ENCODE data around the gene OR2V1. TPM values are rescaled to one million over a fixed set of nuclear protein-coding genes. Genes with fewer than 3 reads are reported as not detected.
A peak's percentile ranks its signal among the peaks of the same experiment; 100 is the strongest.
"Not testable (repeated sequence)": the region's sequence is repeated elsewhere in the genome, so short reads cannot be mapped to it uniquely, and the experiment has no call there.

Gene OR2V1
- total and polyA plus RNA-seq, 2 donors, result 0.02 to 0.05 TPM

GRCh38 chr5:181160755-181161533 lies 30.0 kb upstream of the OR2V1 start:
- H3K36me3 ChIP-seq (ENCODE audit: control insufficient read depth in 2 of 2, insufficient read depth in 2 of 2, low read length in 1 of 2); H3K4me1 ChIP-seq (ENCODE audit: control insufficient read depth in 2 of 2, insufficient read depth in 2 of 2, low read length in 2 of 2); DNase-seq (ENCODE audit: low read depth in 6 of 9, low spot score in 9 of 9); H3K27ac ChIP-seq (ENCODE audit: low read depth in 1 of 2, low read length in 1 of 2); H3K4me3 ChIP-seq (ENCODE audit: low read length in 2 of 2); H3K9me3 ChIP-seq (ENCODE audit: control insufficient read depth in 2 of 2, insufficient read depth in 1 of 2, low read length in 1 of 2): not testable (repeated sequence)
- WGBS, result 17% methylated on average over 25 of the region's 48 CpGs
- H3K27me3 ChIP-seq (ENCODE audit: control insufficient read depth in 2 of 2, insufficient read depth in 1 of 2, low read length in 1 of 2), result peaks cover 5 to 40% of the 10 kb centered on the region in 2 donors

- H3K27ac ChIP-seq (ENCODE audit: low read depth in 1 of 2, low read length in 1 of 2), result peak overlapping the region; percentile 4 to 31
- DNase-seq (ENCODE audit: low read depth in 6 of 9, low spot score in 9 of 9), result peak in 1 of 9 donors; percentile 33
- peaks cover 0 to 7% of the 10 kb centered on the region in 2 donors for H3K9me3 ChIP-seq (ENCODE audit: control insufficient read depth in 2 of 2, insufficient read depth in 1 of 2, low read length in 1 of 2)
- H3K4me3 ChIP-seq (ENCODE audit: low read length in 2 of 2), result no peak overlapping the region
- WGBS, result 65% methylated on average over 21 of the region's 21 CpGs
- H3K27me3 ChIP-seq (ENCODE audit: control insufficient read depth in 2 of 2, insufficient read depth in 1 of 2, low read length in 1 of 2), result peaks cover 5 to 33% of the 10 kb centered on the region in 2 donors
- no peaks in the 10 kb centered on the region for H3K36me3 ChIP-seq (ENCODE audit: control insufficient read depth in 2 of 2, insufficient read depth in 2 of 2, low read length in 1 of 2)
- H3K4me1 ChIP-seq (ENCODE audit: control insufficient read depth in 2 of 2, insufficient read depth in 2 of 2, low read length in 2 of 2), result peaks cover 0 to 4% of the 10 kb centered on the region in 2 donors
Observed at GRCh38 chr5:181160152-181160754, 29.3 kb upstream of the OR2V1 start.

GRCh38 chr5:181159286-181160151 lies 28.6 kb upstream of the OR2V1 start:
- Histone ChIP-seq H3K27me3 (ENCODE audit: control insufficient read depth in 2 of 2, insufficient read depth in 1 of 2, low read length in 1 of 2) (peaks cover 5 to 26% of the 10 kb centered on the region in 2 donors), H3K4me1 (ENCODE audit: control insufficient read depth in 2 of 2, insufficient read depth in 2 of 2, low read length in 2 of 2) (peaks cover 0 to 4% of the 10 kb centered on the region in 2 donors), H3K9me3 (ENCODE audit: control insufficient read depth in 2 of 2, insufficient read depth in 1 of 2, low read length in 1 of 2) (peaks cover 0 to 4% of the 10 kb centered on the region in 2 donors), H3K4me3 (ENCODE audit: low read length in 2 of 2) (no peak overlapping the region), H3K36me3 (ENCODE audit: control insufficient read depth in 2 of 2, insufficient read depth in 2 of 2, low read length in 1 of 2) (no peaks in the 10 kb centered on the region), H3K27ac (ENCODE audit: low read depth in 1 of 2, low read length in 1 of 2) (no peak overlapping the region)
- DNase-seq (ENCODE audit: low read depth in 6 of 9, low spot score in 9 of 9), result peak; percentile 59 to 89 (median 77)
- WGBS, result 60% methylated on average over 20 of the region's 20 CpGs

- peaks cover 0 to 4% of the 10 kb centered on the region in 2 donors for H3K4me1 ChIP-seq (ENCODE audit: control insufficient read depth in 2 of 2, insufficient read depth in 2 of 2, low read length in 2 of 2)
- H3K4me3 ChIP-seq (ENCODE audit: low read length in 2 of 2), result no peak overlapping the region
- H3K27ac ChIP-seq (ENCODE audit: low read depth in 1 of 2, low read length in 1 of 2), result no peak overlapping the region
- WGBS, result 98% methylated on average over 3 of the region's 3 CpGs
- DNase-seq (ENCODE audit: low read depth in 6 of 9, low spot score in 9 of 9), result no peak
- H3K9me3 ChIP-seq (ENCODE audit: control insufficient read depth in 2 of 2, insufficient read depth in 1 of 2, low read length in 1 of 2), result no peaks in the 10 kb centered on the region
- no peaks in the 10 kb centered on the region for H3K36me3 ChIP-seq (ENCODE audit: control insufficient read depth in 2 of 2, insufficient read depth in 2 of 2, low read length in 1 of 2)
- H3K27me3 ChIP-seq (ENCODE audit: control insufficient read depth in 2 of 2, insufficient read depth in 1 of 2, low read length in 1 of 2), result peaks cover 5 to 21% of the 10 kb centered on the region in 2 donors
Observed at GRCh38 chr5:181158869-181159268, 27.9 kb upstream of the OR2V1 start.

- Histone ChIP-seq H3K4me3 (ENCODE audit: low read length in 2 of 2) (no peak overlapping the region), H3K27ac (ENCODE audit: low read depth in 1 of 2, low read length in 1 of 2) (peak overlapping the region in 1 of 2 donors; percentile 49)
- 58% methylated on average over 3 of the region's 3 CpGs for WGBS
Observed at GRCh38 chr5:181156758-181157157, 25.8 kb upstream of the OR2V1 start.

GRCh38 chr5:181153814-181154213 lies 22.8 kb upstream of the OR2V1 start:
- WGBS, result 68% methylated on average over 5 of the region's 5 CpGs
- no peak for DNase-seq (ENCODE audit: low read depth in 6 of 9, low spot score in 9 of 9)
- H3K27me3 ChIP-seq (ENCODE audit: control insufficient read depth in 2 of 2, insufficient read depth in 1 of 2, low read length in 1 of 2), result peaks cover 0 to 2% of the 10 kb centered on the region in 2 donors

More at GRCh38 chr5:181156758-181157157, 25.8 kb upstream of the OR2V1 start:
- H3K4me1 ChIP-seq (ENCODE audit: control insufficient read depth in 2 of 2, insufficient read depth in 2 of 2, low read length in 2 of 2), result peaks cover 0 to 4% of the 10 kb centered on the region in 2 donors
- H3K9me3 ChIP-seq (ENCODE audit: control insufficient read depth in 2 of 2, insufficient read depth in 1 of 2, low read length in 1 of 2), result no peaks in the 10 kb centered on the region
- no peaks in the 10 kb centered on the region for H3K36me3 ChIP-seq (ENCODE audit: control insufficient read depth in 2 of 2, insufficient read depth in 2 of 2, low read length in 1 of 2)
- peaks cover 0 to 3% of the 10 kb centered on the region in 2 donors for H3K27me3 ChIP-seq (ENCODE audit: control insufficient read depth in 2 of 2, insufficient read depth in 1 of 2, low read length in 1 of 2)
- DNase-seq (ENCODE audit: low read depth in 6 of 9, low spot score in 9 of 9), result no peak

GRCh38 chr5:181152406-181152805 lies 21.4 kb upstream of the OR2V1 start:
- WGBS, result 81% methylated on average over 9 of the region's 9 CpGs
- peaks cover 0 to 12% of the 10 kb centered on the region in 2 donors for H3K4me1 ChIP-seq (ENCODE audit: control insufficient read depth in 2 of 2, insufficient read depth in 2 of 2, low read length in 2 of 2)
- no peak overlapping the region for H3K4me3 ChIP-seq (ENCODE audit: low read length in 2 of 2)
- DNase-seq (ENCODE audit: low read depth in 6 of 9, low spot score in 9 of 9), result no peak
- H3K36me3 ChIP-seq (ENCODE audit: control insufficient read depth in 2 of 2, insufficient read depth in 2 of 2, low read length in 1 of 2), result no peaks in the 10 kb centered on the region
- no peaks in the 10 kb centered on the region for H3K9me3 ChIP-seq (ENCODE audit: control insufficient read depth in 2 of 2, insufficient read depth in 1 of 2, low read length in 1 of 2)
- peaks cover 0 to 6% of the 10 kb centered on the region in 2 donors for H3K27me3 ChIP-seq (ENCODE audit: control insufficient read depth in 2 of 2, insufficient read depth in 1 of 2, low read length in 1 of 2)
- no peak overlapping the region for H3K27ac ChIP-seq (ENCODE audit: low read depth in 1 of 2, low read length in 1 of 2)

More at GRCh38 chr5:181153814-181154213, 22.8 kb upstream of the OR2V1 start:
- no peaks in the 10 kb centered on the region for H3K36me3 ChIP-seq (ENCODE audit: control insufficient read depth in 2 of 2, insufficient read depth in 2 of 2, low read length in 1 of 2)
- H3K4me3 ChIP-seq (ENCODE audit: low read length in 2 of 2), result no peak overlapping the region
- no peak overlapping the region for H3K27ac ChIP-seq (ENCODE audit: low read depth in 1 of 2, low read length in 1 of 2)
- H3K9me3 ChIP-seq (ENCODE audit: control insufficient read depth in 2 of 2, insufficient read depth in 1 of 2, low read length in 1 of 2), result no peaks in the 10 kb centered on the region
- H3K4me1 ChIP-seq (ENCODE audit: control insufficient read depth in 2 of 2, insufficient read depth in 2 of 2, low read length in 2 of 2), result peaks cover 0 to 9% of the 10 kb centered on the region in 2 donors

GRCh38 chr5:181151146-181151545 lies 20.2 kb upstream of the OR2V1 start:
- Histone ChIP-seq H3K27me3 (ENCODE audit: control insufficient read depth in 2 of 2, insufficient read depth in 1 of 2, low read length in 1 of 2) (peaks cover 0 to 6% of the 10 kb centered on the region in 2 donors), H3K36me3 (ENCODE audit: control insufficient read depth in 2 of 2, insufficient read depth in 2 of 2, low read length in 1 of 2) (no peaks in the 10 kb centered on the region), H3K4me3 (ENCODE audit: low read length in 2 of 2) (no peak overlapping the region), H3K9me3 (ENCODE audit: control insufficient read depth in 2 of 2, insufficient read depth in 1 of 2, low read length in 1 of 2) (no peaks in the 10 kb centered on the region), H3K27ac (ENCODE audit: low read depth in 1 of 2, low read length in 1 of 2) (no peak overlapping the region), H3K4me1 (ENCODE audit: control insufficient read depth in 2 of 2, insufficient read depth in 2 of 2, low read length in 2 of 2) (peaks cover 0 to 12% of the 10 kb centered on the region in 2 donors)
- no peak for DNase-seq (ENCODE audit: low read depth in 6 of 9, low spot score in 9 of 9)
- 48% methylated on average over 9 of the region's 9 CpGs for WGBS

Measured in thymus (tissue), 11 donors.